Transverse colon (tissue), 4 donors: ENCODE data around the gene KIF12.

Experiments used
- EP300 ChIP-seq: sonication (generic); formaldehyde crosslinking; IDR thresholded peaks from one replicate; pipeline ENCODE4 v1.6.1; 2017; ENCODE audit warnings: antibody characterized with exemption, low read depth
- POLR2A ChIP-seq: fragments of 450-650 bp; IDR thresholded peaks from one replicate; pipeline ENCODE4 v1.6.1; 2016; ENCODE audit warnings: antibody characterized with exemption, mild to moderate bottlenecking, moderate library complexity
- POLR2AphosphoS5 ChIP-seq, 3 donors: sonication (generic); formaldehyde crosslinking; IDR thresholded peaks; one replicate each; pipeline ENCODE4 v1.6.1; 2016; ENCODE audit warnings: antibody characterized with exemption in 3 of 3
- TF ChIP-seq, protein P1 (sequence below), 5 experiments: fragments of 200-600 bp in 3 of 5; fragments of 450-650 bp in 2 of 5; sonication (generic) in 3 of 5; IDR thresholded peaks; 1 replicate in 2 of 5; 2 replicates in 3 of 5; pipeline ENCODE4 v1.5.1; 2016 to 2017; ENCODE audit warnings: antibody characterized with exemption in 5 of 5, inconsistent platforms in 3 of 5, mild to moderate bottlenecking in 2 of 5, moderate library complexity in 1 of 5

DNA sequence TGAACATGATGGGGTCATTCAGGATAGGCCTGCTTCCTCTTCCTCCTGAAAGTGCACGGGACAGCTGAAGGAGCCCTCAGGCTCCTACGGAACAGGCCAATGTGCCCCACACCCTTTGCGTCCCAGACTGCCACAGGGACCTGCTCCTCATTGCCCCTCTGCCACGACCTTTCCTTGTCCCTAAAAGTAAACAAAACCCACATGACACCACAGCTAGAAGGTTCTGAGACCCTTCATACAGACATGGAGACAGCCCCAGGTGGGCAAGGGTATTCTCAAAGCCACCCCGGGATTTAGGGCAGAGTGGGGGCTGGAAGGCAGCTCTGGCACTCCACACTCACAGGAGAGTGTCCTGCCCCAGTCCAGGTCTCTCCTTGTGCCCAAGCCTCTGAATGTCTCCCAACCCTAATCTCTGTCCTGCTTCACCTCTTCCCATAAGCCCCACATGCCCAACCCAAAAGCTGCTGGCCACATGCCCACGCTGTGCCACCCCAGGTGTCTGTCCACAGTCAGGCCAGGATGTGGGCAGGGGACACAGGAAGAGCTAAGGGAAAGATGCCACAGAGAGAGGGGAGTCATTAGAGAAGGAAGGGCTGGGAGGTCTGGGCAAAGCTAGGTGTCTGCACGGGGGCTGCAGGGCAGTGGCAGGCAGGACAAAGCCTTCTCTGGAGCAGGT is 21.8 kb downstream of the KIF12 start:
- TF ChIP-seq, protein P1, sequence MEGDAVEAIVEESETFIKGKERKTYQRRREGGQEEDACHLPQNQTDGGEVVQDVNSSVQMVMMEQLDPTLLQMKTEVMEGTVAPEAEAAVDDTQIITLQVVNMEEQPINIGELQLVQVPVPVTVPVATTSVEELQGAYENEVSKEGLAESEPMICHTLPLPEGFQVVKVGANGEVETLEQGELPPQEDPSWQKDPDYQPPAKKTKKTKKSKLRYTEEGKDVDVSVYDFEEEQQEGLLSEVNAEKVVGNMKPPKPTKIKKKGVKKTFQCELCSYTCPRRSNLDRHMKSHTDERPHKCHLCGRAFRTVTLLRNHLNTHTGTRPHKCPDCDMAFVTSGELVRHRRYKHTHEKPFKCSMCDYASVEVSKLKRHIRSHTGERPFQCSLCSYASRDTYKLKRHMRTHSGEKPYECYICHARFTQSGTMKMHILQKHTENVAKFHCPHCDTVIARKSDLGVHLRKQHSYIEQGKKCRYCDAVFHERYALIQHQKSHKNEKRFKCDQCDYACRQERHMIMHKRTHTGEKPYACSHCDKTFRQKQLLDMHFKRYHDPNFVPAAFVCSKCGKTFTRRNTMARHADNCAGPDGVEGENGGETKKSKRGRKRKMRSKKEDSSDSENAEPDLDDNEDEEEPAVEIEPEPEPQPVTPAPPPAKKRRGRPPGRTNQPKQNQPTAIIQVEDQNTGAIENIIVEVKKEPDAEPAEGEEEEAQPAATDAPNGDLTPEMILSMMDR (IDR thresholded peaks at IDR 0.05): no peak
- TF ChIP-seq EP300 (no peak), POLR2A (no peak), POLR2AphosphoS5 (IDR thresholded peaks at IDR 0.05) (no peak)
